ENCODE measurements around the gene ASGR2.
"Not testable (repeated sequence)": the region's sequence is repeated elsewhere in the genome, so short reads cannot be mapped to it uniquely, and the experiment has no call there.

The ASGR2 gene

DNA sequence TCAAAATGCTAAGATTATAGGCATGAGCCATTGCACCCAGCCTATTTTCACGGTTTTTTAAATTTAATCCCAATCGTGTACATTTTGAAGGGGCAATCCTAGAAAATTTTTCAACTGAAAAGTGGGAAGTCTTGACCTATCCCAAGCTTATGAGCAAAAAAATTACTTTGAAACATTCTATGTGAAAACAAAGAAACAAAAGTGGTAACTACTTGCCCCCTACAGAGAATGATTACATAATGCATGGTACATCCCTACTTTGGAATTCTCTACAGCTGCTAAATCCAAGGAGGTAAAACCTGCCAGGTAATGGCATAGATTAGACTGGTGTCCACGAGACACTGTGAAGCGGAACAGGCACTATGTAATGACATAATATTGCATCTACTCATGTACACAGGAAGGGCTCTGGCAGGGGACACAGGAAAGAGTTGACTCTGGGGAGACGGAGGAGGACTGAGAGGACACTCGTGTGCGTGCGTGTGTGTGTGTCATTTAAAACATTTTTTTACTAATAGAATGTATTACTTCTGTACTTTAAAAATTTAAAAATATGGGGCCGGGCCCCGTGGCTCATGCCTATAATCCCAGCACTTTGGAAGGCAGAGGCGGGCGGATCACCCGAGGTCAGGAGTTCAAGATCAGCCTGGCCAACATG is 15.7 kb downstream of the ASGR2 start:
- Histone ChIP-seq H3K4me1 (ENCODE audit: low read depth, poor library complexity, severe bottlenecking) (no peaks in the 10 kb centered on the region), H3K9ac (no peak overlapping the region), H3K4me2 (no peak overlapping the region), H3K79me2 (ENCODE audit: insufficient read depth, low read depth) (no peaks in the 10 kb centered on the region), H4K20me1 (ENCODE audit: insufficient read depth) (no peaks in the 10 kb centered on the region), H3K27me3 (ENCODE audit: insufficient read depth, low read depth) (no peaks in the 10 kb centered on the region), H3K27ac (no peak overlapping the region), H3K36me3 (ENCODE audit: insufficient read depth) (no peaks in the 10 kb centered on the region), H2AFZ (ENCODE audit: low read depth) (no peak overlapping the region), H3K4me3 (IDR thresholded peaks at IDR 0.05; ENCODE audit: insufficient read depth, low read depth, low read length) (no peak overlapping the region)
- TF ChIP-seq, protein P1, sequence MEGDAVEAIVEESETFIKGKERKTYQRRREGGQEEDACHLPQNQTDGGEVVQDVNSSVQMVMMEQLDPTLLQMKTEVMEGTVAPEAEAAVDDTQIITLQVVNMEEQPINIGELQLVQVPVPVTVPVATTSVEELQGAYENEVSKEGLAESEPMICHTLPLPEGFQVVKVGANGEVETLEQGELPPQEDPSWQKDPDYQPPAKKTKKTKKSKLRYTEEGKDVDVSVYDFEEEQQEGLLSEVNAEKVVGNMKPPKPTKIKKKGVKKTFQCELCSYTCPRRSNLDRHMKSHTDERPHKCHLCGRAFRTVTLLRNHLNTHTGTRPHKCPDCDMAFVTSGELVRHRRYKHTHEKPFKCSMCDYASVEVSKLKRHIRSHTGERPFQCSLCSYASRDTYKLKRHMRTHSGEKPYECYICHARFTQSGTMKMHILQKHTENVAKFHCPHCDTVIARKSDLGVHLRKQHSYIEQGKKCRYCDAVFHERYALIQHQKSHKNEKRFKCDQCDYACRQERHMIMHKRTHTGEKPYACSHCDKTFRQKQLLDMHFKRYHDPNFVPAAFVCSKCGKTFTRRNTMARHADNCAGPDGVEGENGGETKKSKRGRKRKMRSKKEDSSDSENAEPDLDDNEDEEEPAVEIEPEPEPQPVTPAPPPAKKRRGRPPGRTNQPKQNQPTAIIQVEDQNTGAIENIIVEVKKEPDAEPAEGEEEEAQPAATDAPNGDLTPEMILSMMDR (conservative IDR thresholded peaks at IDR 0.05; ENCODE audit: low read depth, low read length), result no peak

DNA sequence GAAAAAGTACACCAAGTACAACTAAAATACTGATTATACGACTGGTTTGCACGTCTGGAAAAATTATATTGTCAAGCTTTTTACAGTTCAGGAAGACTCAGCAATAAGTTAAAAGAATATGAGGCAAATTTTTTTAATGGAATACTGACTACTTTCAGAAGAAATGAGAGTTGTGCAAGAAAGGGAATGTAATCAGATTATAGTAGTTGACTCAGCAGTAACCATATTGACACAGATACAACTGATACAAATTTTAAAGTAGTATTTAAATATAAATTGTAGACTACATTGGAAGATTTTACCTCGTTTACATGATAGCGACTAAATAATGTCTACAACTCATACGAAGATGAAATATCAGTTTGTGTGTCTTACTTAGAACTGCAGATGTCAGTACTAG is 16.7 kb downstream of the ASGR2 start:
- Histone ChIP-seq H3K4me3 (IDR thresholded peaks at IDR 0.05; ENCODE audit: insufficient read depth, low read depth, low read length) (no peak overlapping the region), H3K36me3 (ENCODE audit: insufficient read depth) (no peaks in the 10 kb centered on the region), H3K9ac (no peak overlapping the region), H3K4me1 (ENCODE audit: low read depth, poor library complexity, severe bottlenecking) (no peaks in the 10 kb centered on the region), H3K27me3 (ENCODE audit: insufficient read depth, low read depth) (no peaks in the 10 kb centered on the region), H3K4me2 (no peak overlapping the region), H3K27ac (no peak overlapping the region), H4K20me1 (ENCODE audit: insufficient read depth) (no peaks in the 10 kb centered on the region), H2AFZ (ENCODE audit: low read depth) (no peak overlapping the region), H3K79me2 (ENCODE audit: insufficient read depth, low read depth) (no peaks in the 10 kb centered on the region)
- TF ChIP-seq, protein P1 (conservative IDR thresholded peaks at IDR 0.05; ENCODE audit: low read depth, low read length), result no peak

DNA sequence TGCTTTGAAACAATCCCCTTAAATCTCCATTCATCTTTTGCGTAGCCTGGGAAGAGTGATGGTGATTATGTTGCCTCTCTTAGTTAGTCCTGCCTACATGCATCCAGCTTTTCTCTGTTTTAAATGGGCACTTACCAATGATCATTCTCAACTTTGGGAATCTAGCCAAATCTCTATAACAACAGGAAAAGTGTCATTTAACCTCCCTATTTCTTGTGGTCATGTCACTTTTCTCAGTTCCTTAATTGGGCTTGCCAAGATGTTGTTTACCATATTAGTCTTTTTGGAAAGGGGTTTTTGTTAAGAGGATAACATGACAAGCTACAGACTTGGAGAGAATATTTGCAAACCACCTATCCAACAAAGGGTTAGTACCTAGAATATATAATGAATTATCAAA is 19.0 kb downstream of the ASGR2 start:
- H2AFZ ChIP-seq (ENCODE audit: low read depth), result no peak overlapping the region
- H3K27me3 ChIP-seq (ENCODE audit: insufficient read depth, low read depth), result no peaks in the 10 kb centered on the region
- H3K36me3 ChIP-seq (ENCODE audit: insufficient read depth), result no peaks in the 10 kb centered on the region
- no peak overlapping the region for H3K9ac ChIP-seq
- no peak overlapping the region for H3K4me2 ChIP-seq
- no peaks in the 10 kb centered on the region for H4K20me1 ChIP-seq (ENCODE audit: insufficient read depth)
- TF ChIP-seq, protein P1 (conservative IDR thresholded peaks at IDR 0.05; ENCODE audit: low read depth, low read length), result no peak
- H3K27ac ChIP-seq, result no peak overlapping the region
- no peak overlapping the region for H3K4me3 ChIP-seq (IDR thresholded peaks at IDR 0.05; ENCODE audit: insufficient read depth, low read depth, low read length)
- no peaks in the 10 kb centered on the region for H3K4me1 ChIP-seq (ENCODE audit: low read depth, poor library complexity, severe bottlenecking)
- H3K79me2 ChIP-seq (ENCODE audit: insufficient read depth, low read depth), result no peaks in the 10 kb centered on the region

DNA sequence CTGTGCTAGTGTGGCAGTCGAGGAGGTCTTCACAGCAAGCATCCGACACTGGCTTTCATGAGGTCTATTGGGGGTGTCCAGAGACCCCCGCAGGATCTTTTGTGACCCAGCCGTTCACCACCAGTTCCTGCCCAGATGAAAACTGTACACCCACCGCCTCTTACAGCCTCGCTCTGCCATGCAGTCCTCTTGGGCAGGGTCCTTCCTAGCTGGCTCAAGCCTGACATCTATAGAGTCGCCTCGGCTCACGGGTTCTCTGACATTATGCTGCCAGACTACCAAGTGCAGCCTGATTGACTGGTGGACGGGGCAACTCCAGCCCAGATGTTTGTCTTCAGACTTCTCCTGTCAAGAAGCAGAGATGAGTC is 20.0 kb downstream of the ASGR2 start:
- no peak overlapping the region for H3K4me2 ChIP-seq
- no peaks in the 10 kb centered on the region for H4K20me1 ChIP-seq (ENCODE audit: insufficient read depth)
- H2AFZ ChIP-seq (ENCODE audit: low read depth), result no peak overlapping the region
- H3K79me2 ChIP-seq (ENCODE audit: insufficient read depth, low read depth), result no peaks in the 10 kb centered on the region
- H3K36me3 ChIP-seq (ENCODE audit: insufficient read depth), result no peaks in the 10 kb centered on the region
- no peaks in the 10 kb centered on the region for H3K4me1 ChIP-seq (ENCODE audit: low read depth, poor library complexity, severe bottlenecking)
- H3K4me3 ChIP-seq (IDR thresholded peaks at IDR 0.05; ENCODE audit: insufficient read depth, low read depth, low read length), result no peak overlapping the region
- TF ChIP-seq, protein P1 (conservative IDR thresholded peaks at IDR 0.05; ENCODE audit: low read depth, low read length), result no peak
- H3K27me3 ChIP-seq (ENCODE audit: insufficient read depth, low read depth), result no peaks in the 10 kb centered on the region
- no peak overlapping the region for H3K27ac ChIP-seq
- no peak overlapping the region for H3K9ac ChIP-seq

DNA sequence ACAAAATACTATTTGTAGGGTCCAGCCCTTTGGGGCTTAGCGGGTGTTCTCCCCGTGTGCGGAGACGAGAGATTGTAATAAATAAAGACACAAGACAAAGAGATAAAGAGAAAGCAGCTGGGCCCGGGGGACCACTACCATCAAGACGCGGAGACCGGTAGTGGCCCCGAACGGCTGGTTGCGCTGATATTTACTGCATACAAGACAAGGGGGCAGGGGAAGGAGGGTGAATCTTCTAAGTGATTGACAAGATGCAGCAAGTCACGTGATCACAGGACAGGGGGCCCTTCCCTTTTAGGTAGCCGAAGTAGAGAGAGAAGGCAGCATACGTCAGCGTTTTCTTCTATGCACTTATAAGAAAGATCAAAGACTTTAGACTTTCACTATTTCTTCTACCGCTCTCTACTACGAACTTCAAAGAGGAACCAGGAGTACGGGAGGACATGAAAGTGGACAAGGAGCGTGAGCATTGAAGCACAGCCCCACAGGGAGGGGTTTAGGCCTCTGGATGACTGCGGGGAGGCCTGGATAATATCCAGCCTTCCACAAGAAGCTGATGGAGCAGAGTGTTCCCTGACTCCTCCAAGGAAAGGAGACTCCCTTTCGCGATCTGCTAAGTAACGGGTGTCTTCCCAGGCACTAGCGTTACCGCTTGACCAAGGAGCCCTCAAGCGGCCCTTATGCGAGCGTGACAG is 23.2 kb downstream of the ASGR2 start:
- H3K4me2 ChIP-seq; H3K27me3 ChIP-seq (ENCODE audit: insufficient read depth, low read depth); H3K36me3 ChIP-seq (ENCODE audit: insufficient read depth); H3K9ac ChIP-seq; H3K27ac ChIP-seq; H2AFZ ChIP-seq (ENCODE audit: low read depth); H3K79me2 ChIP-seq (ENCODE audit: insufficient read depth, low read depth); H4K20me1 ChIP-seq (ENCODE audit: insufficient read depth); H3K4me1 ChIP-seq (ENCODE audit: low read depth, poor library complexity, severe bottlenecking); H3K4me3 ChIP-seq (IDR thresholded peaks at IDR 0.05; ENCODE audit: insufficient read depth, low read depth, low read length): not testable (repeated sequence)

DNA sequence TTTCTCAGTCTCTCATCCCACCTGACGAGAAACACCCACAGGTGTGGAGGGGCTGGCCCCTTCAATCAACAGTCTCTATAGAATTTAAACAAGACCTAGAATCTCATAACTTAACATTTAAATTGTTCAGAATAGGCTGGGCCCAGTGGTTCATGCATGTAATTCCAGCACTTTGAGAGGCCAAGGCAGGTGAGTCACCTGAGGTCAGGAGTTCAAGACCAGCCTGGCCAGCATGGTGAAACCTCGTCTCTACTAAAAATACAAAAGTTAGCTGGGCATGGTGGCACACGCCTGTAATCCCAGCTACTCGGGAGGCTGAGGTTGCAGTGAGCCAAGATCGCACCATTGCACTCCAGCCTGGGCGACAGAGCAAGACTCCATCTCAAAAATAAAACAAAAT is 25.1 kb downstream of the ASGR2 start:
- H2AFZ ChIP-seq (ENCODE audit: low read depth); H3K9ac ChIP-seq; H3K4me1 ChIP-seq (ENCODE audit: low read depth, poor library complexity, severe bottlenecking); H3K79me2 ChIP-seq (ENCODE audit: insufficient read depth, low read depth); H3K4me3 ChIP-seq (IDR thresholded peaks at IDR 0.05; ENCODE audit: insufficient read depth, low read depth, low read length); H4K20me1 ChIP-seq (ENCODE audit: insufficient read depth); H3K36me3 ChIP-seq (ENCODE audit: insufficient read depth); H3K27ac ChIP-seq; H3K4me2 ChIP-seq; H3K27me3 ChIP-seq (ENCODE audit: insufficient read depth, low read depth): not testable (repeated sequence)

DNA sequence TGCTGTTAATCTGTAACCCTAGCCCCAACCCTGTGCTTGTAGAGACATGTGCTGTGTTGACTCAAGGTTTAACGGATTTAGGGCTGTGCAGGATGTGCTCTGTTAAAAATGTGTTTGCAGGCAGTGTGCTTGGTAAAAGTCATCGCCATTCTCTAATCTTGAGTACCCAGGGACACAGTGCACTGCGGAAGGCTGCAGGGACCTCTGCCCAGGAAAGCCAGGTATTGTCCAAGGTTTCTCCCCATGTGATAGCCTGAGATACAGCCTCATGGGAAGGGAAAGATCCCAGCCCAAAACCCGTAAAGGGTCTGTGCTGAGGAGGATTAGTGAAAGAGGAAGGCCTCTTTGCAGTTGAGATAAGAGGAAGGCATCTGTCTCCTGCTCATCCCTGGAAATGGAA is 26.2 kb downstream of the ASGR2 start:
- not testable (repeated sequence) for H3K79me2 ChIP-seq (ENCODE audit: insufficient read depth, low read depth); H3K4me1 ChIP-seq (ENCODE audit: low read depth, poor library complexity, severe bottlenecking); H2AFZ ChIP-seq (ENCODE audit: low read depth); H4K20me1 ChIP-seq (ENCODE audit: insufficient read depth); H3K4me2 ChIP-seq; H3K27ac ChIP-seq; H3K9ac ChIP-seq; H3K36me3 ChIP-seq (ENCODE audit: insufficient read depth); H3K27me3 ChIP-seq (ENCODE audit: insufficient read depth, low read depth); H3K4me3 ChIP-seq (IDR thresholded peaks at IDR 0.05; ENCODE audit: insufficient read depth, low read depth, low read length)

All from KMS-11 (cell line).